ENCODE data around the gene TMEM191C. TPM values are rescaled to one million over a fixed set of nuclear protein-coding genes. Genes with fewer than 3 reads are reported as not detected.
"Not testable (repeated sequence)": the region's sequence is repeated elsewhere in the genome, so short reads cannot be mapped to it uniquely, and the experiment has no call there.

TMEM191C gene
- polyA plus RNA-seq, 3 donors from 2014 or later: 1.7 to 2.5 (median 1.8) TPM

- not testable (repeated sequence) for H3K4me1 Mint-ChIP-seq; H3K9me3 Mint-ChIP-seq; H3K36me3 Mint-ChIP-seq; H3K4me3 Mint-ChIP-seq; DNase-seq; H3K27me3 Mint-ChIP-seq (ENCODE audit: low read depth in 3 of 3); H3K27ac Mint-ChIP-seq
Observed at GRCh38 chr22:21442646-21443045, 24.5 kb upstream of the TMEM191C start.

DNA sequence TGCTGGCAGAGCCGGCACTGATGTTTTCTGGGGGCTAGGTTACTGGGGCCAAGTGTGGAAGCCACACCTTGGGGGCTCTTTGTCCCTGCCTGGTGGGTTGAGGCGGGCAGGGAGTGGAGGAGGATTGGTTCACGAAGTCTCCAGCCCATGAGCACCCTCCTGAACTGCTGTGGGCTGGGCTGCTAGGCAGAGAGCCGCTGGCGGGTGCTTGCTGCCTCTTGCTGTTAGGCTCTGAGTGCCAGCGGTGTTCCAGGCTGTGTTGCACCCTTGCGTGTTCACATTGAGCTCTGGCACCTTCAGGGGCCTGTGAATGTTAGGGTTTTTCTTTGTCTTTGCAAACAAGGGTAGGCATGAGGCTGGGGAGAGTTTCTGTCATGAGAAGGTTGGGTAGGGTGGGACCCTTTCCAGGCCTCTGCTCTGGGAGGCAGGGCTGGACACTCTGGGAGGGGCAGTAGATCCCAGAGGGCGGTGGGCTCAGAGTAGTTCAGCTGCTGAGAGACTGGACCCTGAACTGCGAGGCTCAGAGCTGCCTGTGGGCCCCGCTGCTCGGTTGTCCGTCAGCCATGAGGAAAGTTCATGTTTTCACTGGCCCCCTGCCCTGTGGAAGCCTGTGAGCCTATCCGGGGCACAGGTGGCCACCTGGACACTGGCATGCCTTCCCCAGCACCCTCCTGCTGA, 24.0 kb upstream of the TMEM191C start:
- no peaks in the 10 kb centered on the region for H3K36me3 Mint-ChIP-seq
- no peak overlapping the region for H3K27ac Mint-ChIP-seq
- DNase-seq: no peak
- no peaks in the 10 kb centered on the region for H3K4me1 Mint-ChIP-seq
- no peaks in the 10 kb centered on the region for H3K9me3 Mint-ChIP-seq
- no peaks in the 10 kb centered on the region for H3K27me3 Mint-ChIP-seq (ENCODE audit: low read depth in 3 of 3)
- H3K4me3 Mint-ChIP-seq: no peak overlapping the region

DNA sequence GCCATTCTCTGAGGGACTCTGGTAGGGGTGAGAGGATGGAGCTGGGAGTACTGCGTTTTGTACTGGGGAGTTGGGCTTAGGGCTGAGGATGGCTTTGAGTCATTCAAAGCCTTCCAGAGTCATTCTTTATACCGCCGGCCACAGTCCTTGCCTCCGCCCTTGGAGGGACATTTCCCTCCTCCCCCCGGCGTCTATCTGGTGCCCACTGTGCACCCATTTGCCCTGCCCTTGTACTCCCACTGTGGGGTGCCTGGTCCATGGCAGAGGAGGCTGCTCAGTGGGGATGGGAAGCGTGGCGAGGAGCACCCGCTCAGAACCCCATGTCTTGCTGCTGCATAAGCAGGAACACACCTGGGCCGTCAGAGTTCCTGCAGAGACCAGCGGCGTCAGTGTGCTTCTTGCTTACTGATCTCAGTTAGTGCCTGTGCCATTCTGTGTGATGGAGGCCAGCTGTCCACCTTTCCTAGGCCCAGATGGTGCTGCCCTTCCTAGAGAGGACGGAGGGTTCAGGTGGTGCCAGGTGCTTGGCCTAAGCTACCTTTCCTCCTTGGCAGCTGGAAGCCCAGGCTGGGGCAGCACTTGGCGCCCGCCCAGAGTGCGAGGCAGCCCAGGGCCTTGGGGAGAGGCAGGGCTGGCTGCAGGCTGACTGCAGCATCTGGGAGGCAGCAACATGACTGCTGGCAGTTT, 23.3 kb upstream of the TMEM191C start:
- Mint-ChIP-seq H3K27ac (no peak overlapping the region), H3K4me1 (no peaks in the 10 kb centered on the region), H3K27me3 (ENCODE audit: low read depth in 3 of 3) (no peaks in the 10 kb centered on the region), H3K4me3 (no peak overlapping the region), H3K9me3 (no peaks in the 10 kb centered on the region), H3K36me3 (no peaks in the 10 kb centered on the region)
- DNase-seq: no peak

DNA sequence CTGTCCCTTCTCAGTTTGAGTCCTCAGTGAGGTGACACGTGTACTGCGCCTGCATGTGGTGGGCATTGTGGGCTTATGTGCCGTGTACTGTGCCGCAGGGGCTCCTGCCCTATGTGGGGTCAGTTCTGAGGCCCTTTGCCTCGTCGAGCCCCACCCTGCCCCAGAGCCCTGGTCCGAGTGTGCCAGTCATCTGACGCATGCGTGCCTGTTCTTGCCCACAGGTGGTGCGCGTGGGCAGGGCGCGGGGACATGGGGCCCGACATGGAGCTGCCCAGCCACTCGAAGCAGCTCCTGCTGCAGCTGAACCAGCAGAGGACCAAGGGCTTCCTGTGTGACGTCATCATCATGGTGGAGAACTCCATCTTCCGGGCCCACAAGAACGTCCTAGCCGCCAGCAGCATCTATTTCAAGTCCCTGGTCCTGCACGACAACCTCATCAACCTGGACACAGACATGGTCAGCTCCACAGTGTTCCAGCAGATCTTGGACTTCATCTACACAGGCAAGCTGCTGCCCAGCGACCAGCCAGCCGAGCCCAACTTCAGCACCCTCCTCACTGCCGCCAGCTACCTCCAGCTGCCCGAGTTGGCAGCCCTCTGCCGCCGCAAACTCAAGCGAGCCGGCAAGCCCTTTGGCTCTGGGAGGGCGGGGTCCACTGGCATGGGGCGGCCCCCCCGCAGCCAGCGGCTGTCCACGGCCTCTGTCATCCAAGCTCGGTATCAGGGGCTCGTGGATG, 22.3 kb upstream of the TMEM191C start:
- H3K9me3 Mint-ChIP-seq: no peaks in the 10 kb centered on the region
- no peak for DNase-seq
- H3K27ac Mint-ChIP-seq: no peak overlapping the region

DNA sequence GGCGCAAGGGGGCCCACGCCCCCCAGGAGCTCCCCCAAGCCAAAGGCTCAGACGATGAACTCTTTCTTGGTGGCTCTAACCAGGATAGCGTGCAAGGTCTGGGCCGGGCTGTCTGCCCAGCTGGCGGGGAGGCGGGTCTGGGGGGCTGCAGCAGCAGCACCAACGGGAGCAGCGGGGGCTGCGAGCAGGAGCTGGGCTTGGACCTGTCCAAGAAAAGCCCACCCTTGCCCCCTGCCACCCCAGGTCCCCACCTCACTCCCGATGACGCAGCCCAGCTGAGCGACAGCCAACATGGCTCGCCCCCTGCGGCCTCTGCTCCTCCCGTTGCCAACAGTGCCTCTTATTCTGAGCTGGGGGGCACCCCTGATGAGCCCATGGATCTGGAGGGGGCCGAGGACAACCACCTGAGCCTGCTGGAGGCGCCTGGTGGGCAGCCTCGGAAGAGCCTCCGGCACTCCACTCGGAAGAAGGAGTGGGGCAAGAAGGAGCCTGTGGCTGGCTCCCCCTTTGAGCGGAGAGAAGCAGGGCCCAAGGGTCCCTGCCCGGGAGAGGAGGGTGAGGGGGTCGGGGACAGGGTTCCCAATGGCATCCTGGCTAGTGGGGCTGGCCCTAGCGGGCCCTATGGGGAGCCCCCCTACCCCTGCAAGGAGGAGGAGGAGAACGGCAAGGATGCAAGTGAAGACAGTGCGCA, 21.6 kb upstream of the TMEM191C start:
- H3K4me3 Mint-ChIP-seq: no peak overlapping the region

More for the DNA sequence above, 22.3 kb upstream of the TMEM191C start:
- no peaks in the 10 kb centered on the region for H3K27me3 Mint-ChIP-seq (ENCODE audit: low read depth in 3 of 3)
- H3K4me1 Mint-ChIP-seq: no peaks in the 10 kb centered on the region
- no peak overlapping the region for H3K4me3 Mint-ChIP-seq
- no peaks in the 10 kb centered on the region for H3K36me3 Mint-ChIP-seq

DNA sequence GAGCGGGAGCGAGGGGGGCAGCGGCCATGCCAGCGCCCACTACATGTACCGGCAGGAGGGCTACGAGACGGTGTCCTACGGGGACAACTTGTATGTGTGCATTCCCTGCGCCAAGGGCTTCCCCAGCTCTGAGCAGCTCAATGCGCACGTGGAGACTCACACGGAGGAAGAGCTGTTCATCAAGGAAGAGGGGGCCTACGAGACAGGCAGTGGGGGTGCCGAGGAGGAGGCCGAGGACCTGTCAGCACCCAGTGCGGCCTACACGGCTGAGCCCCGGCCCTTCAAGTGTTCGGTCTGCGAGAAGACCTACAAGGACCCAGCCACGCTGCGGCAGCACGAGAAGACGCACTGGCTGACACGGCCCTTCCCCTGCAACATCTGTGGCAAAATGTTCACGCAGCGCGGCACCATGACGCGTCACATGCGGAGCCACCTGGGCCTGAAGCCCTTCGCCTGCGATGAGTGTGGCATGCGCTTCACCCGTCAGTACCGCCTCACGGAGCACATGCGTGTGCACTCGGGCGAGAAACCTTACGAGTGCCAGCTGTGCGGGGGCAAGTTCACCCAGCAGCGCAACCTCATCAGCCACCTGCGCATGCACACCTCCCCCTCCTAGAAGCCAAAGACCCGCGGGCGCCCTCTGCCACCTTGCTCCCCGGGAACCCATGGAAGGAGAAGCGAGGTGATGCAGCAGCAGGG, 20.9 kb upstream of the TMEM191C start:
- Mint-ChIP-seq H3K4me3 (no peak overlapping the region), H3K27me3 (ENCODE audit: low read depth in 3 of 3) (no peaks in the 10 kb centered on the region), H3K4me1 (no peaks in the 10 kb centered on the region), H3K27ac (no peak overlapping the region), H3K9me3 (no peaks in the 10 kb centered on the region), H3K36me3 (no peaks in the 10 kb centered on the region)
- DNase-seq: no peak

More for the DNA sequence above, 21.6 kb upstream of the TMEM191C start:
- no peaks in the 10 kb centered on the region for H3K36me3 Mint-ChIP-seq
- no peak for DNase-seq
- no peaks in the 10 kb centered on the region for H3K9me3 Mint-ChIP-seq
- no peaks in the 10 kb centered on the region for H3K4me1 Mint-ChIP-seq
- no peaks in the 10 kb centered on the region for H3K27me3 Mint-ChIP-seq (ENCODE audit: low read depth in 3 of 3)
- no peak overlapping the region for H3K27ac Mint-ChIP-seq

DNA sequence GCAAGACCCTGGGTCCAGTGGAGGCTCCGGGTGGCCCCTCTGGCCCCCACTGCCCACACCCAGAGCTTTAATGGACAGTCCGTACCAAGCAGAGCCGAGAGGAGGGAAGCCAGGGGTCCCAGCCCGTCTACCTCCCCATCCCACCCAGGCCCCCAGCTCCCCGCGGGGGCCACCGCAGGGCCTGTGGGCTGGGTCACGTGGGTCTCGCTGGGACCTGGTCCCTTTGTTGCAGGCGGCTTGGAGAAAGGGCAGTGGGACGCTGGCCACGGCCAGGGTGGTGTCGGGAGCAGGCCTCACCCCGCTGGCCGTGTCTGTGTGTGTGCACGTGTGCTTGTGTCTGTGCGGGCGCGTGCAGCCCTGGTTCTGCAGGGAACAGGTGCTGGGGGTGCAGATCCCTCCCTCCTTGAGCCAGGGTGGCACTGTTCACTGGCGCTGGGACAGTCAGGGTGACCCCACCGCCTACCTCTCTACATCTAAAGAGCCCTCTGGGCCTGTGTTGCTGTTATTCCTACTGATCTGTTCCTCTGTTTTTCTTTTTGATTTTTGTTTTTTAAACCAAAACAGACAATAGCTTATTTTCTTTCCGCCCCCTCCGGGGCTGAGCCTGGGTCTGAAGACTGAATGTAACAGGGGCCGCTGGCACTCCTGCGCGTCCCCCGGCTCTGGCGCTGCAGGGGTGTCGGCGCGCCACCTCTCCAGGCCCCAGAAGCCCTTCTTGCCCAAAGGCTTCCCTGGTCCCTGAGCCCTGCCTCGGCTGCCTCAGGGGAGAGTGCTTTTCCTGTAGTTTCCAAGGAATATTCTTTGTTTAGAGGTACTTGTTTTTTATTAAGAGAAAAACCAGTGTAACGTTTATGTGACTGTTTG, 20.1 kb upstream of the TMEM191C start:
- Mint-ChIP-seq H3K27ac (no peak overlapping the region), H3K36me3 (no peaks in the 10 kb centered on the region), H3K4me1 (no peaks in the 10 kb centered on the region), H3K27me3 (ENCODE audit: low read depth in 3 of 3) (no peaks in the 10 kb centered on the region), H3K9me3 (no peaks in the 10 kb centered on the region), H3K4me3 (no peak overlapping the region)
- no peak for DNase-seq

DNA sequence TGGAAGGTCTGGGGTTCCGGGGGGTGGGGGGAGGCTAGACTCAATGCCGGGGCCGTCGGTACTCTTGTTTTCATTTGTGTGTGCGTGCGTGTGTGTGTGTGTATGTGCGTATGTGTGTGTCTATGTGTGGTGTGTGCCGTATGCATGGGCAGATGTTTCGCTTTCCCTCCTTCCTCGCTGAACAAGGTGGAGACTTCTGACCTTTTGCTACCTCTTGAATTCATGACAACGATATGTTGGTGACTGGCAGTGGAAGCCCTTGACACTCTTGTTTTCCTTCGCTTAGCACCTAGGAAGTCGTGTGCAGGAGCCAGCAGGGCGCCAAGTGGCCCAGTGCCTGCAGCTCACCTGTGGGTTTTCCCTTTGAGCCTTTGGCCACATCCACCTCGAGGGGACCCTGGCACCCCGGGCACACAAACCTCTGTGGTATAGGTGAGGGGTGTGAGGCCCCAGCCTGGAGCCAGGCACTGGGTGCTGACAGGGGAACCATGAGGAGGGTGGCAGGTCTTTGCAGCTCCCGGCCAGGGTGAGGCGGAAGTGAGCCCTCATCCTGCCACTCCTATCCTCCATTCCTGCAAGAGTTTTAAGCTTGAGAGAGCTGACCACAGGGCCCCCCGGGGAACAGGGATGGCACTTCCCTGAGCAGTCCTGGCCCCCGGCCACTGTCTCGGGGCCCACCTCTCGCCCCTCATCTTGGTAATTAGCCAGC, 19.3 kb upstream of the TMEM191C start:
- no peaks in the 10 kb centered on the region for H3K9me3 Mint-ChIP-seq
- no peaks in the 10 kb centered on the region for H3K4me1 Mint-ChIP-seq
- no peaks in the 10 kb centered on the region for H3K27me3 Mint-ChIP-seq (ENCODE audit: low read depth in 3 of 3)
- H3K27ac Mint-ChIP-seq: peak overlapping the region in 1 of 6 donors; percentile 71
- DNase-seq: no peak
- H3K36me3 Mint-ChIP-seq: no peaks in the 10 kb centered on the region
- no peak overlapping the region for H3K4me3 Mint-ChIP-seq

- H3K9me3 Mint-ChIP-seq: no peaks in the 10 kb centered on the region
- no peaks in the 10 kb centered on the region for H3K4me1 Mint-ChIP-seq
- peak overlapping the region in 2 of 6 donors; percentile 1 to 51 for H3K27ac Mint-ChIP-seq
- H3K36me3 Mint-ChIP-seq: no peaks in the 10 kb centered on the region
- DNase-seq: no peak
- no peaks in the 10 kb centered on the region for H3K27me3 Mint-ChIP-seq (ENCODE audit: low read depth in 3 of 3)
- H3K4me3 Mint-ChIP-seq: no peak overlapping the region
Observed at GRCh38 chr22:21448627-21449416, 18.4 kb upstream of the TMEM191C start.

- Mint-ChIP-seq H3K36me3 (no peaks in the 10 kb centered on the region), H3K4me1 (no peaks in the 10 kb centered on the region), H3K4me3 (no peak overlapping the region), H3K27me3 (ENCODE audit: low read depth in 3 of 3) (no peaks in the 10 kb centered on the region), H3K27ac (no peak overlapping the region), H3K9me3 (no peaks in the 10 kb centered on the region)
- DNase-seq: no peak
Observed at GRCh38 chr22:21449531-21450319, 17.5 kb upstream of the TMEM191C start.

DNA sequence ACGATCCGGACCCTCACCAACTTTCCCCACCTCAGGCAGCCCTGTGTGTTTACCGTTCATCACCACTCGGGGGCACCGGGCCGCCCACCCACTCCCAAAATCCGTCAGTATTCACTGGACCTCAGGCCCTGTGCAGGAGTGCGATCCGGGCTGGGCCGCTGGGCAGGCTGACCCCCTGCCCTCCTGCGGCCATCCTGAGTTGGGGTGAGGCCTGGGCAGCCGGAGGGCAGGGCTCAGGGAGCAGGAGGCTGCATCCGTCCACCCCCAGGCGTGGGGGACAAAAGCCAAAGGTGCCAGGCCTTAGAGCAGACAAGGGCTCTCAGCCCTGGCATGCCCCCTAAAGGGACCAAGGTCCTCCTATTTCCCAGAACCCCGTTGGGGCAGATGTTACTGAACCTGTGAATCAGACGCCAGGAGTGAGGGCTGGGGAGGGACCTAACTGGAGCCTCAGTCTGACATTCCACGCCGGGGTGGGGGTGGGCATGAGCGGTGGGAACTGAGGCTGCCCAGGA, 16.8 kb upstream of the TMEM191C start:
- no peak for DNase-seq
- Mint-ChIP-seq H3K9me3 (no peaks in the 10 kb centered on the region), H3K4me3 (no peak overlapping the region), H3K36me3 (no peaks in the 10 kb centered on the region), H3K27me3 (ENCODE audit: low read depth in 3 of 3) (no peaks in the 10 kb centered on the region), H3K27ac (no peak overlapping the region), H3K4me1 (no peaks in the 10 kb centered on the region)

All from immature natural killer cell (primary cell).